Measurements from ENCODE around the gene NAB1.

Gene NAB1

DNA sequence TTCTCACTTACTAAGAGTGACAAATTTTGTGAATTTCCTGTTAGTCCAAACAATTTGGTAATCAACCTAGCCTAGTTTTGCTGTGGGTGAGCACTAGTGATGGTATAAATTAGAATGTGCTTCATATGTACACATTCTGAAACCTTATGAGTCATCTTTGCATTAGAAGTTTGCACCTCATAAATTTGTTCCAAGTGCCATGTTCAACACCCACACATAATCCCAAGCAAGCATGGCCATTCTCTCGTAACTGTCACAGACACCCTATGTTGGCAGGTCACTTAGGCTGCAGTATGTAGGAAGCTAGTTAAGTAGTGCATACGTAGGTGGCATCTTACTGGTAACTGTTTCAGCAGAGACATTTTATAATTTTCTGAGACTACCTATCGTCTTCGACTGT is 46.9 kb downstream of the NAB1 start:
- Histone ChIP-seq H3K4me1 (ENCODE audit: control insufficient read depth in 1 of 2, insufficient read depth in 1 of 2, low read depth in 1 of 2, low read length in 1 of 2) (no peaks in the 10 kb centered on the region), H3K27me3 (no peaks in the 10 kb centered on the region), H3K9me3 (no peaks in the 10 kb centered on the region), H3K27ac (no peak overlapping the region), H3K4me3 (ENCODE audit: low read depth in 1 of 2, low read length in 1 of 2) (no peak overlapping the region), H3K36me3 (peaks cover 28% of the 10 kb centered on the region)
- TF ChIP-seq, protein P1, sequence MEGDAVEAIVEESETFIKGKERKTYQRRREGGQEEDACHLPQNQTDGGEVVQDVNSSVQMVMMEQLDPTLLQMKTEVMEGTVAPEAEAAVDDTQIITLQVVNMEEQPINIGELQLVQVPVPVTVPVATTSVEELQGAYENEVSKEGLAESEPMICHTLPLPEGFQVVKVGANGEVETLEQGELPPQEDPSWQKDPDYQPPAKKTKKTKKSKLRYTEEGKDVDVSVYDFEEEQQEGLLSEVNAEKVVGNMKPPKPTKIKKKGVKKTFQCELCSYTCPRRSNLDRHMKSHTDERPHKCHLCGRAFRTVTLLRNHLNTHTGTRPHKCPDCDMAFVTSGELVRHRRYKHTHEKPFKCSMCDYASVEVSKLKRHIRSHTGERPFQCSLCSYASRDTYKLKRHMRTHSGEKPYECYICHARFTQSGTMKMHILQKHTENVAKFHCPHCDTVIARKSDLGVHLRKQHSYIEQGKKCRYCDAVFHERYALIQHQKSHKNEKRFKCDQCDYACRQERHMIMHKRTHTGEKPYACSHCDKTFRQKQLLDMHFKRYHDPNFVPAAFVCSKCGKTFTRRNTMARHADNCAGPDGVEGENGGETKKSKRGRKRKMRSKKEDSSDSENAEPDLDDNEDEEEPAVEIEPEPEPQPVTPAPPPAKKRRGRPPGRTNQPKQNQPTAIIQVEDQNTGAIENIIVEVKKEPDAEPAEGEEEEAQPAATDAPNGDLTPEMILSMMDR (IDR thresholded peaks at IDR 0.05): no peak

DNA sequence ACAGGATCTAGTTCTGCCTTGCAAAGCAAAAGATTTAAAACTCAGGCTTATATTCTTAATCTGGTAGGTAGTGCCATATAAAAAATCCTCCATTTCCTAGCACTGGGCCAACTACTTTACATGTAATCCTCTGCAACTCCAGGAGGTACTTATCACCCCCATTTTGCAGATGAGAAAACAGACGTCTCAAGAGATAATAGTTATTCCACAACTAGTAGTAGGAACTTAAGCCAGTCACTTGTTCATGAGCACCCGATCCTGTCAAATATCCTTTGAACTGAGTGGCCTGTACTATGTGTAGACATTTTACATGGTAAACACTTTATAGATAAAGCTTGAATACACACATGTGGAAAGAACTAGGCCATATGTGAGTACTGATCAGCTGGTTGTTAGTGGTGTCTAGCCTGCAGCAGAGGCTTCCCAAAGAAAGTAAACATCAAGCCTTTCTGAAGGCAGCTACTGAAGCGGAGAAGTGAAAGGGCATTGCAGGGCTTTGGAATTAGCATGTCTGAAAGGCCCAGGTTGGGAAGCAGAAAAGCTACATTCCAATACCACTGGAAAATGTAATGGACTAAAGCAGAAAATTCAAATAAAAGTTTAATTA is 48.0 kb downstream of the NAB1 start:
- H3K4me3 ChIP-seq (ENCODE audit: low read depth in 1 of 2, low read length in 1 of 2): no peak overlapping the region
- TF ChIP-seq, protein P1 (IDR thresholded peaks at IDR 0.05): no peak
- H3K4me1 ChIP-seq (ENCODE audit: control insufficient read depth in 1 of 2, insufficient read depth in 1 of 2, low read depth in 1 of 2, low read length in 1 of 2): no peaks in the 10 kb centered on the region
- no peak overlapping the region for H3K27ac ChIP-seq
- peaks cover 16% of the 10 kb centered on the region for H3K36me3 ChIP-seq
- no peaks in the 10 kb centered on the region for H3K27me3 ChIP-seq
- H3K9me3 ChIP-seq: no peaks in the 10 kb centered on the region

DNA sequence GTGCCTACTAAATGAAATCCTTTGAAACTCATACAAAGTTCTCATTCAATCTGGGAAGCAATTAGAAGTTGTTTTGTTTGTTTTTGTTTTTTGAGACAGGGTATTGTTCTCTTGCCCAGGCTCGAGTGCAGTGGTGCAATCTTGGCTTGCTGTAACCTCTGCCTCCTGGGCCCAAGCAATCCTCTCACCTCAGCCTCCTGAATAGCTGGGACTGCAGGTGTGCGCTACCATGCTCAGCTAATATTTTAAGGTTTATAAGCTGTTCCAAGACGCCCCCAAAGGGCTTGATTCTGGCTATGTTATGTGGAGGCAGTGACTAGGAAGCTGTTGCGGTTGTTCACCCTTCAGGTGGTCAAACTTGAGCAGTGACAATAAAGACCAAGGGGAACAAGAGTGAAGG is 48.5 kb downstream of the NAB1 start:
- no peak overlapping the region for H3K4me3 ChIP-seq (ENCODE audit: low read depth in 1 of 2, low read length in 1 of 2)
- TF ChIP-seq, protein P1 (IDR thresholded peaks at IDR 0.05): no peak
- H3K27ac ChIP-seq: no peak overlapping the region
- no peaks in the 10 kb centered on the region for H3K9me3 ChIP-seq
- peaks cover 12% of the 10 kb centered on the region for H3K36me3 ChIP-seq
- no peaks in the 10 kb centered on the region for H3K4me1 ChIP-seq (ENCODE audit: control insufficient read depth in 1 of 2, insufficient read depth in 1 of 2, low read depth in 1 of 2, low read length in 1 of 2)
- H3K27me3 ChIP-seq: no peaks in the 10 kb centered on the region

DNA sequence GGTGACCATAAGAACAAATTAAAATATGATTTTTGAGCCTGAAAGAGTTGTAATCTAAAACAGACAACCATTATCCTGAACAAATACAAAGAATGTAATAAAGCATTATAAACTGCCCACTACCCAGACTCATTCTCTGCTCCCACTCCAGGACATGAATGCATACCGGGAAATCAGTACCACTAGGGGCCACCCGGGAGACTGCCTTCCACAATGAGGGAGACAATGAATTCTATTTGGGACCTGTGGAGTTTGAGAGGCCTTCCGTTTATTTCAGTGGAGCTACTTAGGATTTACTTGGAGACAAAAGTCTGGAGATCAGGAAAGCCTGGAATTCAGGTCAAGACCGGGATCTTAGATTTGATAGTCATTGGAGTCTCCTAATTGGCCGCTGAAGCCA is 50.0 kb downstream of the NAB1 start:
- no peaks in the 10 kb centered on the region for H3K9me3 ChIP-seq
- H3K27me3 ChIP-seq: no peaks in the 10 kb centered on the region
- H3K27ac ChIP-seq: no peak overlapping the region
- TF ChIP-seq, protein P1 (IDR thresholded peaks at IDR 0.05): no peak
- no peaks in the 10 kb centered on the region for H3K36me3 ChIP-seq
- no peaks in the 10 kb centered on the region for H3K4me1 ChIP-seq (ENCODE audit: control insufficient read depth in 1 of 2, insufficient read depth in 1 of 2, low read depth in 1 of 2, low read length in 1 of 2)
- no peak overlapping the region for H3K4me3 ChIP-seq (ENCODE audit: low read depth in 1 of 2, low read length in 1 of 2)

DNA sequence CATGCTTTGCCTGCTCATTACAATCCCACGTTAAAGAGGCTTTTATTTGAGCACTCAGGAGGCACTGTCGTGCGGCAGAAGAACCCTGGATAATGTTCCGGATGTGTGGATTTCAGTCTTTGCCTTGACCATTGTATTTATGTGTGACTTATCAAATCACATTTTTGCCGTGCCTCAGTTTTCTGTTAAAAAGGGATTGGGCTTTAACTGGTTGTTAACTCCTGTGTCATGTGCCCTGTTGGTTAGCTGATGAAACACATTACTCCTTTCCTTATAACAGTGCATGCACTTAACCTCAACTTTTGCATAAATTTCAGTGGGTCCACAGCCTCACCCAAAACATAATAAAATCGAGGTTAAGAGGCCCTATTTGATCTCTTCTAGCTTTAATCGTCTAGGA is 52.7 kb downstream of the NAB1 start:
- no peaks in the 10 kb centered on the region for H3K27me3 ChIP-seq
- H3K4me1 ChIP-seq (ENCODE audit: control insufficient read depth in 1 of 2, insufficient read depth in 1 of 2, low read depth in 1 of 2, low read length in 1 of 2): no peaks in the 10 kb centered on the region
- H3K36me3 ChIP-seq: no peaks in the 10 kb centered on the region
- no peak overlapping the region for H3K4me3 ChIP-seq (ENCODE audit: low read depth in 1 of 2, low read length in 1 of 2)
- TF ChIP-seq, protein P1 (IDR thresholded peaks at IDR 0.05): no peak
- no peak overlapping the region for H3K27ac ChIP-seq
- no peaks in the 10 kb centered on the region for H3K9me3 ChIP-seq

DNA sequence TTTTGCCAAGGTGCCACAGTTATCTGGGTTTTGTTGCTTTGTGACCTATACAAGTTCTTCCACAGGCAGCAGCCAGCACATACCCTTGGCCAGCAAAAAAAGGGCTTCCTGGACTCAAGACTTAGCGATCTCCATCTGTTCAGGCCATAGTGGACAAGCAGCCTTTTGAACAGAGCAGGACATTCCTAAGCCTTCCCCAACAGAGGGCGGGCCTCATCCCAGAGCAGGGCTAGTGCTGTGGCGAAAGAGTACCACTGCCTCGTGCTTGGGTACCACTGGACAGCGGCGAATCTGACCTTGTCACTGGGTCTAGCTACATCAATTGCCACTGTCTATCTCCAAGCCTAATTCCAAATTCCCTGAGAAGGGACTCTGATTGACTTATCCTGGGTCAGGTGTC is 56.4 kb downstream of the NAB1 start:
- Histone ChIP-seq H3K27ac (no peak overlapping the region), H3K27me3 (no peaks in the 10 kb centered on the region), H3K4me1 (ENCODE audit: control insufficient read depth in 1 of 2, insufficient read depth in 1 of 2, low read depth in 1 of 2, low read length in 1 of 2) (no peaks in the 10 kb centered on the region), H3K9me3 (no peaks in the 10 kb centered on the region), H3K4me3 (ENCODE audit: low read depth in 1 of 2, low read length in 1 of 2) (no peak overlapping the region), H3K36me3 (no peaks in the 10 kb centered on the region)
- TF ChIP-seq, protein P1 (IDR thresholded peaks at IDR 0.05): no peak
